MM.1S (cell line): ENCODE results near the gene NPFFR1.

ENCODE experiments used
- DNase-seq: peaks from one replicate; pipeline ENCODE4 v3.0.0-alpha.2; 2015
- H2AFZ ChIP-seq: fragments of 300-600 bp; sonication (generic); 2 replicates; pipeline ENCODE4 v1.6.0; 2016; ENCODE audit warnings: antibody characterized with exemption, low read length
- H3F3A ChIP-seq: fragments of 300-600 bp; sonication (generic); 2 replicates; pipeline ENCODE4 v1.6.1; 2016; ENCODE audit warnings: mild to moderate bottlenecking, antibody characterized with exemption, low read length, moderate library complexity, mixed read lengths; ENCODE audit not compliant: insufficient read depth
- H3K27ac ChIP-seq: fragments of 300-600 bp; sonication (generic); 2 replicates; pipeline ENCODE4 v1.5.1; 2016; ENCODE audit warnings: mild to moderate bottlenecking, low read length
- H3K27me3 ChIP-seq: fragments of 300-600 bp; sonication (generic); replicated peaks from 2 replicates; pipeline ENCODE4 v1.6.0; 2016; ENCODE audit warnings: low read length; ENCODE audit not compliant: insufficient read depth
- H3K36me3 ChIP-seq: fragments of 300-600 bp; sonication (generic); replicated peaks from 2 replicates; pipeline ENCODE4 v1.6.1; 2016; ENCODE audit warnings: mild to moderate bottlenecking, low read length, mixed read lengths; ENCODE audit not compliant: insufficient read depth
- H3K4me1 ChIP-seq: fragments of 300-600 bp; sonication (generic); 2 replicates; pipeline ENCODE4 v1.6.1; 2016; ENCODE audit warnings: low read length, mixed read lengths
- H3K4me2 ChIP-seq: fragments of 300-600 bp; sonication (generic); 2 replicates; pipeline ENCODE4 v1.6.0; 2016; ENCODE audit warnings: low read depth, low read length
- H3K4me3 ChIP-seq: fragments of 300-600 bp; sonication (generic); 2 replicates; pipeline ENCODE4 v1.5.1; 2016; ENCODE audit warnings: low read length, mixed read lengths
- H3K79me2 ChIP-seq: fragments of 300-600 bp; sonication (generic); 2 replicates; pipeline ENCODE4 v1.6.1; 2016; ENCODE audit warnings: mixed run types, low read length, mixed read lengths
- H3K9ac ChIP-seq: fragments of 300-600 bp; sonication (generic); 2 replicates; pipeline ENCODE4 v1.6.1; 2016; ENCODE audit warnings: low read length, mixed read lengths
- H3K9me2 ChIP-seq: fragments of 300-600 bp; sonication (generic); replicated peaks from 2 replicates; pipeline ENCODE4 v1.6.1; 2016; ENCODE audit warnings: mild to moderate bottlenecking, low read length, mixed read lengths; ENCODE audit not compliant: insufficient read depth
- H3K9me3 ChIP-seq: fragments of 300-600 bp; sonication (generic); replicated peaks from 2 replicates; pipeline ENCODE4 v1.6.1; 2016; ENCODE audit warnings: mild to moderate bottlenecking, low read length, mixed read lengths; ENCODE audit not compliant: insufficient read depth
- H4K20me1 ChIP-seq: fragments of 300-600 bp; sonication (generic); 2 replicates; pipeline ENCODE4 v1.6.1; 2016; ENCODE audit warnings: mild to moderate bottlenecking, low read length, moderate library complexity, mixed read lengths; ENCODE audit not compliant: insufficient read depth
- CTCF ChIP-seq: fragments of 300-600 bp; sonication (generic); IDR thresholded peaks from 2 replicates; pipeline ENCODE4 v1.5.1; 2016; ENCODE audit warnings: antibody characterized with exemption, low read length, mixed read lengths
- EZH2 ChIP-seq: fragments of 300-600 bp; sonication (generic); optimal IDR thresholded peaks from 2 replicates; pipeline ENCODE3; 2017; ENCODE audit warnings: low read depth, mild to moderate bottlenecking, antibody characterized with exemption, low read length, mixed read lengths
- EZH2phosphoT487 ChIP-seq: fragments of 300-600 bp; sonication (generic); IDR thresholded peaks from 2 replicates; pipeline ENCODE4 v1.6.1; 2018; ENCODE audit warnings: antibody characterized with exemption, low read length

NPFFR1 gene

GRCh38 chr10:70296406-70296899 is 12.6 kb upstream of the NPFFR1 start:
- Histone ChIP-seq H3K27me3 (no peaks in the 10 kb centered on the region), H3K4me1 (peaks cover 13% of the 10 kb centered on the region), H3K9ac (no peak overlapping the region), H2AFZ (no peak overlapping the region), H3K79me2 (no peaks in the 10 kb centered on the region), H3K9me3 (no peaks in the 10 kb centered on the region), H3K4me3 (no peak overlapping the region), H4K20me1 (no peaks in the 10 kb centered on the region), H3K36me3 (no peaks in the 10 kb centered on the region), H3K9me2 (no peaks in the 10 kb centered on the region), H3K27ac (no peak overlapping the region), H3K4me2 (no peak overlapping the region), H3F3A (peaks cover 7% of the 10 kb centered on the region; the same call in 1 of the 2 replicates)
- TF ChIP-seq CTCF = no peak
- TF ChIP-seq EZH2 = no peak
- TF ChIP-seq EZH2phosphoT487 = no peak
- no peak for DNase-seq

- Histone ChIP-seq H2AFZ (no peak overlapping the region), H3K36me3 (no peaks in the 10 kb centered on the region), H3K27me3 (no peaks in the 10 kb centered on the region), H4K20me1 (no peaks in the 10 kb centered on the region), H3K9me2 (no peaks in the 10 kb centered on the region), H3F3A (peaks cover 7% of the 10 kb centered on the region; the same call in 1 of the 2 replicates), H3K4me3 (no peak overlapping the region), H3K9ac (no peak overlapping the region), H3K4me2 (no peak overlapping the region), H3K79me2 (no peaks in the 10 kb centered on the region), H3K27ac (no peak overlapping the region), H3K4me1 (peaks cover 13% of the 10 kb centered on the region), H3K9me3 (no peaks in the 10 kb centered on the region)
- TF ChIP-seq EZH2 (no peak), EZH2phosphoT487 (no peak), CTCF (no peak)
- no peak for DNase-seq
Observed at GRCh38 chr10:70295926-70296325, 12.1 kb upstream of the NPFFR1 start.

GRCh38 chr10:70295321-70295720 is 11.5 kb upstream of the NPFFR1 start:
- H3K9me2 ChIP-seq = no peaks in the 10 kb centered on the region
- H3K36me3 ChIP-seq = no peaks in the 10 kb centered on the region
- H3K79me2 ChIP-seq = no peaks in the 10 kb centered on the region
- H3K4me2 ChIP-seq = no peak overlapping the region
- no peak overlapping the region for H2AFZ ChIP-seq
- no peaks in the 10 kb centered on the region for H4K20me1 ChIP-seq
- no peak overlapping the region for H3K27ac ChIP-seq
- no peak overlapping the region for H3K4me3 ChIP-seq
- DNase-seq = no peak
- no peak for TF ChIP-seq EZH2phosphoT487
- TF ChIP-seq EZH2 = no peak
- TF ChIP-seq CTCF = no peak
- H3K9me3 ChIP-seq = no peaks in the 10 kb centered on the region
- H3F3A ChIP-seq = peaks cover 7% of the 10 kb centered on the region; the same call in 1 of the 2 replicates
- H3K27me3 ChIP-seq = no peaks in the 10 kb centered on the region
- H3K9ac ChIP-seq = no peak overlapping the region
- H3K4me1 ChIP-seq = peaks cover 13% of the 10 kb centered on the region
